Kidney (tissue), 14 donors: ENCODE data around the gene GALNT11. TPM values are rescaled to one million over a fixed set of nuclear protein-coding genes. Genes with fewer than 3 reads are reported as not detected.

Source experiments
- DNase-seq, 5 donors: peaks; one replicate each; pipeline ENCODE4 v3.0.0-alpha.2; 2013 to 2020
- FAIRE-seq: peaks from 2 replicates; lab custom pipeline; 2012; peaks lifted over from hg19 to GRCh38; lab: Jason Lieb, UNC
- H3K27ac ChIP-seq, 2 donors: one replicate each; pipeline ENCODE4 v1.7.0; 2013; ENCODE audit warnings: low read depth in 2 of 2, low read length in 2 of 2, inconsistent platforms in 1 of 2
- H3K27me3 ChIP-seq: one replicate; pipeline ENCODE4 v1.7.1; 2013; ENCODE audit warnings: low read length, inconsistent platforms; ENCODE audit not compliant: control insufficient read depth, insufficient read depth
- H3K36me3 ChIP-seq, 3 donors: one replicate each; pipeline versions ENCODE4 v1.7.0 to v1.7.1; 2013; ENCODE audit warnings: low read length in 3 of 3, control low read depth in 1 of 3, inconsistent platforms in 1 of 3; ENCODE audit not compliant: insufficient read depth in 3 of 3, control insufficient read depth in 2 of 3
- H3K4me1 ChIP-seq, 3 donors: one replicate each; pipeline versions ENCODE4 v1.7.0 to v1.7.1; 2013; ENCODE audit warnings: low read length in 3 of 3, inconsistent platforms in 1 of 3, low read depth in 1 of 3; ENCODE audit not compliant: control insufficient read depth in 2 of 3, insufficient read depth in 2 of 3
- H3K4me3 ChIP-seq, 3 donors: one replicate each; pipeline versions ENCODE4 v1.7.0 to v1.8.1; 2013; ENCODE audit warnings: low read length in 3 of 3, control low read depth in 1 of 3, inconsistent platforms in 1 of 3
- H3K9ac ChIP-seq, 3 donors: one replicate each; pipeline versions ENCODE4 v1.7.0 to v1.7.1; 2013; ENCODE audit warnings: low read length in 3 of 3, control low read depth in 1 of 3, inconsistent platforms in 1 of 3
- H3K9me3 ChIP-seq, 3 donors: one replicate each; pipeline versions ENCODE4 v1.7.0 to v1.7.1; 2013; ENCODE audit warnings: low read length in 3 of 3, control low read depth in 1 of 3, inconsistent platforms in 1 of 3; ENCODE audit not compliant: control insufficient read depth in 2 of 3, insufficient read depth in 1 of 3
- intact Hi-C: fragments of 100-400 bp; cut with DNase I; formaldehyde crosslinking; loops from one replicate; pipeline ENCODE4 v1.11.1; 2022
- polyA plus RNA-seq: library from polyadenylated mRNA; stranded (reverse); fragments of 350-450 nt; fragmentation: Illumina TruSeq; extraction: RNeasy Lipid Tissue Mini Kit (QIAGEN cat#74804); gene quantifications from one replicate; pipeline ENCODE4 v1.2.3, GENCODE V29; 2014; ENCODE audit warnings: low read depth, low replicate concordance; ENCODE audit not compliant: insufficient read depth
- total RNA-seq: library from RNA; stranded (reverse); fragmentation: NEBNext Ultra II Directional; extraction: Animal tissue kit (Norgen Biotek cat#: 25700); gene quantifications from one replicate; pipeline ENCODE4 v1.2.1, GENCODE V29; 2021
- TF ChIP-seq, protein P1 (sequence below): IDR thresholded peaks from 3 replicates; pipeline ENCODE4 v1.5.1; 2012; ENCODE audit warnings: mild to moderate bottlenecking, moderate library complexity, borderline replicate concordance; ENCODE audit not compliant: insufficient read depth; ENCODE audit errors: extremely low read depth
- donor health status: control.
- donor health status: control.
- donor health status: control.
- donor health status: control.
- donor health status: control.
- donor health status: DM: yes; HTN: yes; CAD: no.
- donor health status: Normal renal cell carcinoma (clear cell type).

The GALNT11 gene
- total and polyA plus RNA-seq, 2 donors from 2014 or later: 86.3 to 116 TPM

DNA sequence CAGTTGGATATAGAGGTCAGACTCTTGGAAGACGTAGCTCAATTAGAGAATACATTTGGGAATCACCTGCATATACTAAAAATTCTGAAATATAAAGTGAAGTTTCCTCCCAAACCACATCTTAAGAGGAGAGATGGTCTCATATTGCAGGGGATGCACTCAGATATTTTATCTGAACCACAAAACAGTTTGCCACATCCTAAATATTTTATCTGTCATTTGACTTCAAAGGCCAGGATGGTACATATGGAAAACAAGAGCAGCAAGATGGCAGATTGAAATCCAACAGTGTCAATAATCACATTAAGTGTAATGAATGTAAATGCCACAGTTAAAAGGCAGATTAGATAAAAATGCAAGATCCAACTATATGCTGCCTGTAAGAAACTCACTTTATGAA lies 97.1 kb downstream of the GALNT11 start:
- no peak for FAIRE-seq

DNA sequence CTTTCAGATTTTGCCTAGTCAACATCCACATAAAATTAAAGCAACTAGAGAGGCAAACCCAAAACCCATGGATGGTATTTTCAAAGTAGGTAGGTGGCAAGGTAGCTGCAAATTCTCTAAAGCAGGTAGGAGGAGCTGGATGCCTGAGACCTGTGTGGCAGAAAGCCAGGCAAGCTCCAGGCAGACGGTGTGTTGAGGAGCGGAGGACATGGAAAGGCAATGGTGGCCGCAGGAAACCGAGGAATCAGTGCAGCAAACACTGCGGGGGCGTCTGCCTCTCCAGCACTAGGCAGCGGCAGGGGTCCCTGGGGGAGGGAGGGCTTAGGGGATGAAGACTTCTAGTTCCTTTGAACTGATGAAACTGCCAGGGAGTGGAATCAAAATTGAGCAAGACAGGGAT lies 101.3 kb downstream of the GALNT11 start:
- no peaks in the 10 kb centered on the region for H3K4me1 ChIP-seq
- FAIRE-seq (no peak), DNase-seq (no peak)
- peaks cover 8 to 40% (median 23%) of the 10 kb centered on the region in 3 donors for H3K36me3 ChIP-seq
- H3K27me3 ChIP-seq: no peaks in the 10 kb centered on the region
- TF ChIP-seq, protein P1, sequence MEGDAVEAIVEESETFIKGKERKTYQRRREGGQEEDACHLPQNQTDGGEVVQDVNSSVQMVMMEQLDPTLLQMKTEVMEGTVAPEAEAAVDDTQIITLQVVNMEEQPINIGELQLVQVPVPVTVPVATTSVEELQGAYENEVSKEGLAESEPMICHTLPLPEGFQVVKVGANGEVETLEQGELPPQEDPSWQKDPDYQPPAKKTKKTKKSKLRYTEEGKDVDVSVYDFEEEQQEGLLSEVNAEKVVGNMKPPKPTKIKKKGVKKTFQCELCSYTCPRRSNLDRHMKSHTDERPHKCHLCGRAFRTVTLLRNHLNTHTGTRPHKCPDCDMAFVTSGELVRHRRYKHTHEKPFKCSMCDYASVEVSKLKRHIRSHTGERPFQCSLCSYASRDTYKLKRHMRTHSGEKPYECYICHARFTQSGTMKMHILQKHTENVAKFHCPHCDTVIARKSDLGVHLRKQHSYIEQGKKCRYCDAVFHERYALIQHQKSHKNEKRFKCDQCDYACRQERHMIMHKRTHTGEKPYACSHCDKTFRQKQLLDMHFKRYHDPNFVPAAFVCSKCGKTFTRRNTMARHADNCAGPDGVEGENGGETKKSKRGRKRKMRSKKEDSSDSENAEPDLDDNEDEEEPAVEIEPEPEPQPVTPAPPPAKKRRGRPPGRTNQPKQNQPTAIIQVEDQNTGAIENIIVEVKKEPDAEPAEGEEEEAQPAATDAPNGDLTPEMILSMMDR: no peak
- H3K4me3 ChIP-seq: no peak overlapping the region
- H3K27ac ChIP-seq: no peak overlapping the region
- intact Hi-C loops: no loop called here
- H3K9me3 ChIP-seq: peaks cover 0 to 7% (median 0%) of the 10 kb centered on the region in 3 donors
- no peak overlapping the region for H3K9ac ChIP-seq

More for the DNA sequence above, 97.1 kb downstream of the GALNT11 start:
- Histone ChIP-seq H3K4me1 (no peaks in the 10 kb centered on the region), H3K27ac (no peak overlapping the region), H3K4me3 (no peak overlapping the region), H3K36me3 (peaks cover 17 to 75% (median 47%) of the 10 kb centered on the region in 3 donors), H3K9ac (no peak overlapping the region), H3K9me3 (peaks cover 0 to 7% (median 0%) of the 10 kb centered on the region in 3 donors), H3K27me3 (no peaks in the 10 kb centered on the region)
- TF ChIP-seq, protein P1: no peak
- intact Hi-C loops: no loop called here
- DNase-seq: no peak

DNA sequence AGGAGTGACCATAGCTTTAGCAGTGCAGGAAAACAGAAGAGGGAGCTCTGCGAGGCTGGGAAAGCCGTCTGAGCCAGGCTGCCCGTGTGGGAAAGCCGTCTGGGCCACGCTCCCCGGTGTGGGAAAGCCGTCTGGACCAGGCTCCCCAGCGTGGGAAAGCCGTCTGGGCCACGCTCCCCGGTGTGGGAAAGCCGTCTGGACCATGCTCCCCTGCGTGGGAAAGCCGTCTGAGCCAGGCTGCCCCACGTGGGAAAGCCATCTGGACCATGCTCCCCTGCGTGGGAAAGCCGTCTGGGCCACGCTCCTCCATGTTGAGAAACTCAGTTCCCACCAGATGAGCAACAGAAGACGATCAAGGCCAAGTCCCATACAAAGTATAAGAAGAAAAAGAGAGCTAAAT lies 101.8 kb downstream of the GALNT11 start:
- DNase-seq (no peak), FAIRE-seq (no peak)
- Histone ChIP-seq H3K9me3 (peaks cover 0 to 7% (median 0%) of the 10 kb centered on the region in 3 donors), H3K4me3 (no peak overlapping the region), H3K4me1 (no peaks in the 10 kb centered on the region), H3K27me3 (no peaks in the 10 kb centered on the region), H3K27ac (no peak overlapping the region), H3K36me3 (peaks cover 8 to 37% (median 21%) of the 10 kb centered on the region in 3 donors), H3K9ac (no peak overlapping the region)
- intact Hi-C loops: no loop called here
- TF ChIP-seq, protein P1: no peak

DNA sequence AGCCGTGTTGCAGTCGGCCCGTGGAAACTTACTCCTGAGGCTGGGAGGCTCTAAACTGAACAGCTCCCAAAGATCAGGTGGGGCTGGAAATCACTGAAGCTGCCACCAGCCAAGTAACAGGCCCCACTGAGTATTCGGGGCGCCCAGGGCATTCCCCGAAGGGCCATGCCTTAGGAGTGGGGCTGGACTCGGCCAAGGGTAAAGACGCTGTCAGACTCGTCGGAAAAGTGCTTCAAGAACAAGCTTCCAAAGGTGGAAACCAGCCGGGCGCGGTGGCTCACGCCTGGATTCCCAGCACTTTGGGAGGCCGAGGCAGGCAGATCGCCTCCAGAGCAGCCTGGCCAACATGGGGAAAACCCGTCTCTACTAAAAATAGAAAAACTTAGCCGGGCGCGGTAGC lies 102.8 kb downstream of the GALNT11 start:
- no peaks in the 10 kb centered on the region for H3K4me1 ChIP-seq
- no peaks in the 10 kb centered on the region for H3K27me3 ChIP-seq
- TF ChIP-seq, protein P1: no peak
- FAIRE-seq (no peak), DNase-seq (no peak)
- intact Hi-C loops: no loop called here
- H3K9me3 ChIP-seq: peaks cover 0 to 7% (median 0%) of the 10 kb centered on the region in 3 donors
- H3K9ac ChIP-seq: no peak overlapping the region
- peaks cover 8 to 27% (median 19%) of the 10 kb centered on the region in 3 donors for H3K36me3 ChIP-seq
- no peak overlapping the region for H3K4me3 ChIP-seq
- no peak overlapping the region for H3K27ac ChIP-seq
